Neutrophil (primary cell): ENCODE data around the gene LRRC51.

ENCODE experiments used
- H3K27ac ChIP-seq: fragments of 200-600 bp; sonication (generic); 2 replicates; pipeline ENCODE4 v1.5.1; 2016; ENCODE audit warnings: mild to moderate bottlenecking, moderate library complexity
- H3K27me3 ChIP-seq: fragments of 200-600 bp; sonication (generic); 2 replicates; pipeline ENCODE4 v1.6.0; 2016; ENCODE audit warnings: mild to moderate bottlenecking
- H3K36me3 ChIP-seq: fragments of 200-600 bp; sonication (generic); 2 replicates; pipeline ENCODE4 v1.5.1; 2017
- H3K4me1 ChIP-seq, 2 experiments: fragments of 200-600 bp in 1 of 2; sonication (generic) in 1 of 2; 1 replicate in 1 of 2; 2 replicates in 1 of 2; pipeline versions ENCODE4 v1.5.1 to v1.6.1; 2013 to 2016; ENCODE audit warnings: low read depth in 1 of 2, low read length in 1 of 2, mild to moderate bottlenecking in 1 of 2, moderate library complexity in 1 of 2; ENCODE audit not compliant: control insufficient read depth in 1 of 2, insufficient read depth in 1 of 2
- H3K4me3 ChIP-seq, 2 experiments: fragments of 200-600 bp in 1 of 2; sonication (generic) in 1 of 2; 1 replicate in 1 of 2; 2 replicates in 1 of 2; pipeline ENCODE4 v1.5.1; 2013 to 2016; ENCODE audit warnings: low read depth in 1 of 2, low read length in 1 of 2, mild to moderate bottlenecking in 1 of 2, moderate library complexity in 1 of 2
- H3K9me3 ChIP-seq: fragments of 200-600 bp; sonication (generic); 2 replicates; pipeline ENCODE4 v1.5.1; 2016
- CTCF ChIP-seq: fragments of 200-600 bp; sonication (generic); IDR thresholded peaks from 2 replicates; pipeline ENCODE4 v1.5.1; 2016; ENCODE audit warnings: antibody characterized with exemption

Gene LRRC51

GRCh38 chr11:72070491-72070890 is 10.2 kb upstream of the LRRC51 start:
- H3K27me3 ChIP-seq = no peaks in the 10 kb centered on the region
- peaks cover 60 to 64% of the 10 kb centered on the region in 2 experiments for H3K4me1 ChIP-seq
- TF ChIP-seq CTCF = no peak
- H3K36me3 ChIP-seq = no peaks in the 10 kb centered on the region
- no peaks in the 10 kb centered on the region for H3K9me3 ChIP-seq
- peak overlapping the region; percentile 89 for H3K27ac ChIP-seq
- H3K4me3 ChIP-seq = peak overlapping the region in 1 of 2 experiments; percentile 37

GRCh38 chr11:72072348-72072747 is 8.3 kb upstream of the LRRC51 start:
- H3K27ac ChIP-seq = peak overlapping the region; percentile 89
- no peaks in the 10 kb centered on the region for H3K36me3 ChIP-seq
- H3K4me3 ChIP-seq = no peak overlapping the region
- H3K9me3 ChIP-seq = no peaks in the 10 kb centered on the region
- TF ChIP-seq CTCF = no peak
- H3K4me1 ChIP-seq = peaks cover 69 to 73% of the 10 kb centered on the region in 2 experiments
- no peaks in the 10 kb centered on the region for H3K27me3 ChIP-seq

- H3K27me3 ChIP-seq = no peaks in the 10 kb centered on the region
- peak overlapping the region; percentile 81 for H3K27ac ChIP-seq
- H3K4me1 ChIP-seq = peaks cover 49 to 65% of the 10 kb centered on the region in 2 experiments
- H3K36me3 ChIP-seq = no peaks in the 10 kb centered on the region
- H3K9me3 ChIP-seq = no peaks in the 10 kb centered on the region
- no peak overlapping the region for H3K4me3 ChIP-seq
- peak; percentile 34 for TF ChIP-seq CTCF
Measured at GRCh38 chr11:72075109-72075508, 5.5 kb upstream of the LRRC51 start.

GRCh38 chr11:72075756-72076155 is 4.9 kb upstream of the LRRC51 start:
- Histone ChIP-seq H3K27me3 (no peaks in the 10 kb centered on the region), H3K36me3 (no peaks in the 10 kb centered on the region), H3K4me1 (peaks cover 46 to 60% of the 10 kb centered on the region in 2 experiments), H3K9me3 (no peaks in the 10 kb centered on the region), H3K27ac (peak overlapping the region; percentile 81), H3K4me3 (no peak overlapping the region)
- TF ChIP-seq CTCF = no peak

GRCh38 chr11:72078477-72078876 is 2.2 kb upstream of the LRRC51 start:
- H3K4me1 ChIP-seq = peaks cover 38 to 52% of the 10 kb centered on the region in 2 experiments
- H3K27ac ChIP-seq = peak overlapping the region; percentile 35

More at GRCh38 chr11:72078477-72078876, 2.2 kb upstream of the LRRC51 start:
- no peak overlapping the region for H3K4me3 ChIP-seq
- no peak for TF ChIP-seq CTCF
- H3K27me3 ChIP-seq = no peaks in the 10 kb centered on the region
- H3K9me3 ChIP-seq = no peaks in the 10 kb centered on the region
- no peaks in the 10 kb centered on the region for H3K36me3 ChIP-seq
